Upper lobe of left lung (tissue), 4 donors: ENCODE data around the gene SGCD.

Source experiments
- EP300 ChIP-seq, 4 donors: sonication (generic); formaldehyde crosslinking; IDR thresholded peaks; one replicate each; pipeline ENCODE4 v1.5.1; 2017; ENCODE audit warnings: antibody characterized with exemption in 4 of 4, control low read depth in 2 of 4
- POLR2A ChIP-seq, 4 donors: fragments of 450-650 bp; IDR thresholded peaks; one replicate each; pipeline ENCODE4 v1.5.1; 2016 to 2017; ENCODE audit warnings: antibody characterized with exemption in 4 of 4, mild to moderate bottlenecking in 2 of 4
- TF ChIP-seq, protein P1 (sequence below), 6 experiments: fragments of 450-650 bp in 4 of 6; fragments of 200-600 bp in 2 of 6; sonication (generic) in 2 of 6; IDR thresholded peaks; one replicate each; pipeline ENCODE4 v1.5.1; 2016 to 2019; ENCODE audit warnings: antibody characterized with exemption in 6 of 6

DNA sequence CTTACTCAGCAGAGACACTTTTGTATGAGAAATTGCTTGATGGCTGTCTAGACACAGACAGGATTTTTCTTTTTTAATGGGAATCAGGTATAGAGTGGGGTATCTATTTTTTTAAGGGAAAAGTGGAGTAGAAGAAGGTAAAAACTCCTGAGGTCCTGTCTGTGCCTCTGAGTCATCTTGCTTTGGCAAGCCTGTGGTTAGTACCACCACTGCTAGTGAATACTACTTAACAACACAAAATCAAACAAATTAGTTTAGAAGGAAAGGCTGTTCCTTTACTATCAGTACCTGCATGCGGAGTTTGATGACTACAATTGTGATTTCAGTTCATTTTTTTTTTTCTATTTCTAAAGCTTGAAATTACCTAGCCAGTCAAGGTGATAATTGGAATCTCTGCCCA is 372.2 kb downstream of the SGCD start:
- TF ChIP-seq, protein P1, sequence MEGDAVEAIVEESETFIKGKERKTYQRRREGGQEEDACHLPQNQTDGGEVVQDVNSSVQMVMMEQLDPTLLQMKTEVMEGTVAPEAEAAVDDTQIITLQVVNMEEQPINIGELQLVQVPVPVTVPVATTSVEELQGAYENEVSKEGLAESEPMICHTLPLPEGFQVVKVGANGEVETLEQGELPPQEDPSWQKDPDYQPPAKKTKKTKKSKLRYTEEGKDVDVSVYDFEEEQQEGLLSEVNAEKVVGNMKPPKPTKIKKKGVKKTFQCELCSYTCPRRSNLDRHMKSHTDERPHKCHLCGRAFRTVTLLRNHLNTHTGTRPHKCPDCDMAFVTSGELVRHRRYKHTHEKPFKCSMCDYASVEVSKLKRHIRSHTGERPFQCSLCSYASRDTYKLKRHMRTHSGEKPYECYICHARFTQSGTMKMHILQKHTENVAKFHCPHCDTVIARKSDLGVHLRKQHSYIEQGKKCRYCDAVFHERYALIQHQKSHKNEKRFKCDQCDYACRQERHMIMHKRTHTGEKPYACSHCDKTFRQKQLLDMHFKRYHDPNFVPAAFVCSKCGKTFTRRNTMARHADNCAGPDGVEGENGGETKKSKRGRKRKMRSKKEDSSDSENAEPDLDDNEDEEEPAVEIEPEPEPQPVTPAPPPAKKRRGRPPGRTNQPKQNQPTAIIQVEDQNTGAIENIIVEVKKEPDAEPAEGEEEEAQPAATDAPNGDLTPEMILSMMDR (IDR thresholded peaks at IDR 0.05) = no peak
- TF ChIP-seq POLR2A (IDR thresholded peaks at IDR 0.05) = no peak
- TF ChIP-seq EP300 (IDR thresholded peaks at IDR 0.05) = no peak
